Panc1 (cell line): Measurements from ENCODE around the gene TNS2. TPM values are rescaled to one million over a fixed set of nuclear protein-coding genes. Genes with fewer than 3 reads are reported as not detected.

Source experiments
- ATAC-seq: fragments of 200-7000 bp; cut with Tn5 transposase; 2 replicates; pipeline ENCODE4 v1.9.1; 2020; ENCODE audit warnings: mild to moderate bottlenecking, moderate library complexity
- BruUV-seq: library from RNA; stranded (reverse); fragments of 400-500 nt; replicated peaks from 2 replicates; lab custom pipeline; 2021; lab: Mats Ljungman, UMichigan
- CTCF ChIA-PET: fragments of 300-600 bp; sonication (Branson Sonifier 250); formaldehyde crosslinking; loops from one replicate; lab custom pipeline; 2022; ENCODE audit warnings: antibody characterized with exemption; lab: Charles Lee
- POLR2A ChIA-PET: fragments of 300-600 bp; sonication (Branson Sonifier 250); formaldehyde crosslinking; loops from one replicate; lab custom pipeline; 2022; ENCODE audit warnings: antibody characterized with exemption; lab: Charles Lee
- DNase-seq: peaks from one replicate; pipeline ENCODE4 v3.0.0-alpha.2; 2010; ENCODE audit warnings: low read depth, low spot score
- H3K27ac ChIP-seq: 2 replicates; pipeline ENCODE4 v1.5.1; 2011; ENCODE audit warnings: mild to moderate bottlenecking, low read length, inconsistent platforms
- H3K27me3 ChIP-seq: fragments of 200-500 bp; sonication (Bioruptor generic); 2 replicates; pipeline ENCODE4 v1.6.0; 2014; ENCODE audit warnings: low read length, inconsistent platforms; ENCODE audit not compliant: control insufficient read depth, insufficient read depth
- H3K36me3 ChIP-seq: fragments of 200-500 bp; sonication (Bioruptor generic); 2 replicates; pipeline ENCODE4 v1.5.1; 2014; ENCODE audit warnings: inconsistent platforms, mild to moderate bottlenecking, low read length, moderate library complexity; ENCODE audit not compliant: control insufficient read depth, insufficient read depth
- H3K4me1 ChIP-seq: 2 replicates; pipeline ENCODE4 v1.5.1; 2011; ENCODE audit warnings: inconsistent platforms, mild to moderate bottlenecking, low read length, moderate library complexity; ENCODE audit not compliant: control insufficient read depth, insufficient read depth
- H3K4me3 ChIP-seq, 2 experiments: 2 replicates each; pipeline ENCODE4 v1.5.1; 2011 to 2012; ENCODE audit warnings: low read depth in 2 of 2, low read length in 2 of 2, mild to moderate bottlenecking in 2 of 2, inconsistent platforms in 1 of 2, moderate library complexity in 1 of 2
- H3K9me3 ChIP-seq: fragments of 200-500 bp; sonication (Bioruptor generic); 2 replicates; pipeline ENCODE4 v1.5.1; 2014; ENCODE audit warnings: low read depth, mild to moderate bottlenecking, inconsistent platforms, low read length, moderate library complexity; ENCODE audit not compliant: control insufficient read depth, insufficient read depth
- CTCF ChIP-seq: fragments of 450-650 bp; IDR thresholded peaks from 2 replicates; pipeline ENCODE4 v1.5.1; 2017; ENCODE audit warnings: mild to moderate bottlenecking
- SIN3A ChIP-seq: IDR thresholded peaks from 2 replicates; pipeline ENCODE4 v1.6.1; 2012; ENCODE audit warnings: low read depth, mild to moderate bottlenecking, low read length, moderate library complexity, borderline replicate concordance; ENCODE audit not compliant: insufficient read depth
- TCF7L2 ChIP-seq: IDR thresholded peaks from 2 replicates; pipeline ENCODE4 v1.6.1; 2011; ENCODE audit warnings: mild to moderate bottlenecking, low read depth, low read length, inconsistent platforms
- in situ Hi-C: cut with HindIII; loops from 2 replicates; pipeline ENCODE4 v1.10.0; 2016; ENCODE audit warnings: low sequenced_read_pairs, low pct_unique_long_range_greater_than_20kb
- intact Hi-C: fragments of 100-400 bp; cut with micrococcal nuclease; formaldehyde crosslinking; loops from one replicate; pipeline ENCODE4 v1.10.0; 2022; ENCODE audit not compliant: unreplicated experiment
- total RNA-seq: library from RNA; stranded (reverse); gene quantifications from one replicate; pipeline ENCODE4 v1.2.1, GENCODE V29; 2021; ENCODE audit not compliant: unreplicated experiment
- TF ChIP-seq, protein P1 (sequence below), 2 experiments: IDR thresholded peaks; 2 replicates each; pipeline ENCODE4 v1.6.1; 2011 to 2012; ENCODE audit warnings: low read depth in 2 of 2, control low read depth in 1 of 2, low read length in 1 of 2, mild to moderate bottlenecking in 1 of 2, moderate library complexity in 1 of 2; ENCODE audit not compliant: insufficient read depth in 1 of 2

The TNS2 gene
- total RNA-seq, 1 experiment from 2014 or later = 48.1 TPM

DNA sequence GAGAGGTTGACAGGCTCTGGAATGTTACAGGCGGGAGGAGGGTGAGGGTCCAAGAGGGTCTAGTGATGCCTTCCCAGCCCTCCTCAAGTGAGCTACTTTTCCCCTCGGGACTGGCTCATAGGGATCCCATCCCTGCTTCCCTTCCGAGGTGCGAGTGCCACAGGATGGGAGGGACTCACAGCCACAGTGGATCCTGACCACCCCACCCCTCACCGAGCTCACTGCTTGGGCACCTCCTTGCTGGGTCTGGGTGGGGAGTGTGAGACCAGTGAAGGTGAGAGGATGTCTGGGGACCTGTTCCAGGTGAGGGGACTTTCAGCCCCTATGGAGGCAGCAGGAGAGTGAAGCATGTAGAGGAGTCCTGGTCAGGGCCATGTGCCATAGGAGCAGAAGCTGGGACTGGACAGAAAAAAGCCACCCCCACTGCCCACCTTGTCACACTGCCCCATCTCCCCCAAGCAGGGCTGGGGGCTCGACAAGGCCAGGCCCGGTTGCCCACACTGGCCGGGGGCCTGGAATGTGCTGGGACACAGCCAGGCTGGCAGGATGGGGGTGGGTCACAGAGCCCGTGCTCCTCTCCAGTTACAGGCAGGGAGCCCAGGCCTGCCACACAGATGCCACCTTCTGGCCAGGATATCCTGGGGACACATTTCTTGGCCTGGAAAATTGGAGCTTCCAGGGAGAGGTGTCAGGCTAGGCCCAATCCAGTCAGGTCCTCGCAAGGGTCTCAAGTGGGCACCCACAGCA is 1.7 kb upstream of the TNS2 start:
- ChIA-PET POLR2A (interaction anchor here (0.5 to 0.6 kb wide), 4 partner anchors 17 to 163 kb away, joined by 4 to 11 read pairs (median 6); no protein-coding TSS in a partner anchor), CTCF (interaction anchor here (0.6 to 1.8 kb wide), 12 partner anchors 9 to 490 kb away, joined by 3 to 10 read pairs (median 4); partner anchors contain the start of gene SPRYD3)
- BruUV-seq = no TSS peak
- no peak for DNase-seq
- intact Hi-C loops (no loop called here), in situ Hi-C loops (no loop called here)
- Histone ChIP-seq H3K36me3 (no peaks in the 10 kb centered on the region), H3K4me3 (peak overlapping the region; percentile 39 to 60), H3K4me1 (peaks cover 83% of the 10 kb centered on the region), H3K27ac (peak overlapping the region; percentile 93), H3K27me3 (no peaks in the 10 kb centered on the region), H3K9me3 (no peaks in the 10 kb centered on the region)
- TF ChIP-seq SIN3A = no peak
- TF ChIP-seq CTCF = peak; percentile 80
- ATAC-seq = peak; percentile 44

GRCh38 chr12:53048780-53049401 is 974 bp upstream of the TNS2 start:
- no TSS peak for BruUV-seq
- TF ChIP-seq, protein P1, sequence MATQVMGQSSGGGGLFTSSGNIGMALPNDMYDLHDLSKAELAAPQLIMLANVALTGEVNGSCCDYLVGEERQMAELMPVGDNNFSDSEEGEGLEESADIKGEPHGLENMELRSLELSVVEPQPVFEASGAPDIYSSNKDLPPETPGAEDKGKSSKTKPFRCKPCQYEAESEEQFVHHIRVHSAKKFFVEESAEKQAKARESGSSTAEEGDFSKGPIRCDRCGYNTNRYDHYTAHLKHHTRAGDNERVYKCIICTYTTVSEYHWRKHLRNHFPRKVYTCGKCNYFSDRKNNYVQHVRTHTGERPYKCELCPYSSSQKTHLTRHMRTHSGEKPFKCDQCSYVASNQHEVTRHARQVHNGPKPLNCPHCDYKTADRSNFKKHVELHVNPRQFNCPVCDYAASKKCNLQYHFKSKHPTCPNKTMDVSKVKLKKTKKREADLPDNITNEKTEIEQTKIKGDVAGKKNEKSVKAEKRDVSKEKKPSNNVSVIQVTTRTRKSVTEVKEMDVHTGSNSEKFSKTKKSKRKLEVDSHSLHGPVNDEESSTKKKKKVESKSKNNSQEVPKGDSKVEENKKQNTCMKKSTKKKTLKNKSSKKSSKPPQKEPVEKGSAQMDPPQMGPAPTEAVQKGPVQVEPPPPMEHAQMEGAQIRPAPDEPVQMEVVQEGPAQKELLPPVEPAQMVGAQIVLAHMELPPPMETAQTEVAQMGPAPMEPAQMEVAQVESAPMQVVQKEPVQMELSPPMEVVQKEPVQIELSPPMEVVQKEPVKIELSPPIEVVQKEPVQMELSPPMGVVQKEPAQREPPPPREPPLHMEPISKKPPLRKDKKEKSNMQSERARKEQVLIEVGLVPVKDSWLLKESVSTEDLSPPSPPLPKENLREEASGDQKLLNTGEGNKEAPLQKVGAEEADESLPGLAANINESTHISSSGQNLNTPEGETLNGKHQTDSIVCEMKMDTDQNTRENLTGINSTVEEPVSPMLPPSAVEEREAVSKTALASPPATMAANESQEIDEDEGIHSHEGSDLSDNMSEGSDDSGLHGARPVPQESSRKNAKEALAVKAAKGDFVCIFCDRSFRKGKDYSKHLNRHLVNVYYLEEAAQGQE (IDR thresholded peaks at IDR 0.05; ENCODE audit: insufficient read depth in 1 of 2, low read depth in 2 of 2, low read length in 1 of 2) = peak in 1 of 2 experiments; percentile 54; a peak in 3 of 4 replicates
- no peak for TF ChIP-seq TCF7L2
- peak; percentile 49 for TF ChIP-seq CTCF
- ATAC-seq (0 out of 2 replicates have a peak, but pooled peaks have one; percentile 0), DNase-seq (no peak)
- intact Hi-C loops (no loop called here), in situ Hi-C loops (no loop called here)
- H3K36me3 ChIP-seq = no peaks in the 10 kb centered on the region
- peak overlapping the region; percentile 38 to 60 for H3K4me3 ChIP-seq
- POLR2A ChIA-PET = no interaction called here
- H3K4me1 ChIP-seq = peaks cover 89% of the 10 kb centered on the region
- CTCF ChIA-PET = interaction anchor here (0.5 to 1.8 kb wide), 6 partner anchors 11 to 235 kb away, joined by 3 to 10 read pairs (median 3); partner anchors contain the start of gene KRT4
- H3K9me3 ChIP-seq = no peaks in the 10 kb centered on the region
- H3K27me3 ChIP-seq = no peaks in the 10 kb centered on the region
- H3K27ac ChIP-seq = peak overlapping the region; percentile 93
